ENCODE measurements around the gene NHERF2.

DNA sequence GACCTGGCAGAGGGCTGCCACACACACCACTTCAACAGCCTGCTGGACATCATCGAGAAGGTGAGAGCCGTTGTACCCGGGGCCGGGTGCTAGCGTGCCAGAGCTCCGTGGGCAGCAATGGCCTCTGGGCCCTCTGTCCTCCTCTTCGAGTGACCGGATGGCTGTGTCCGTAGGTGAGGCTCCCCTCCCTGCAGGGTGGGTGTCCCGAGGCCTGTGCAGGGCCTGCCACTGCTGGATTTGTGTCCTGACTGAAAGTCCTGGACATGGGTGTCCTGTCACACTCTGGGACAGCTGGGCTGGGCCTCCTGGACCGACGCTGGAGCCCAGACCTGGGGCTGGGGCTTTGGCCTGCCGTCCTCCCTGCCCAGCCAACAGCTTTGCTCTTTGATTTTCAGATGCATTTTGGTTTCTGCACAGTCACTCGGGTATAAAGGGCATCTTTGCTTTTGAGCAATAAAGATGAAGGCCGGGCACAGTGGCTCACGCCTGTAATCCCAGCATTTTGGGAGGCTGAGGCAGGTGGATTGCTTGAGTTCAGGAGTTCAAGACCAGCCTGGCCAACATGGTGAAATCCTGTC is 37.8 kb downstream of the NHERF2 start:
- no peak for TF ChIP-seq POLR2A (IDR thresholded peaks at IDR 0.05)
- TF ChIP-seq, protein P1, sequence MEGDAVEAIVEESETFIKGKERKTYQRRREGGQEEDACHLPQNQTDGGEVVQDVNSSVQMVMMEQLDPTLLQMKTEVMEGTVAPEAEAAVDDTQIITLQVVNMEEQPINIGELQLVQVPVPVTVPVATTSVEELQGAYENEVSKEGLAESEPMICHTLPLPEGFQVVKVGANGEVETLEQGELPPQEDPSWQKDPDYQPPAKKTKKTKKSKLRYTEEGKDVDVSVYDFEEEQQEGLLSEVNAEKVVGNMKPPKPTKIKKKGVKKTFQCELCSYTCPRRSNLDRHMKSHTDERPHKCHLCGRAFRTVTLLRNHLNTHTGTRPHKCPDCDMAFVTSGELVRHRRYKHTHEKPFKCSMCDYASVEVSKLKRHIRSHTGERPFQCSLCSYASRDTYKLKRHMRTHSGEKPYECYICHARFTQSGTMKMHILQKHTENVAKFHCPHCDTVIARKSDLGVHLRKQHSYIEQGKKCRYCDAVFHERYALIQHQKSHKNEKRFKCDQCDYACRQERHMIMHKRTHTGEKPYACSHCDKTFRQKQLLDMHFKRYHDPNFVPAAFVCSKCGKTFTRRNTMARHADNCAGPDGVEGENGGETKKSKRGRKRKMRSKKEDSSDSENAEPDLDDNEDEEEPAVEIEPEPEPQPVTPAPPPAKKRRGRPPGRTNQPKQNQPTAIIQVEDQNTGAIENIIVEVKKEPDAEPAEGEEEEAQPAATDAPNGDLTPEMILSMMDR (IDR thresholded peaks at IDR 0.05), result no peak
